Psoas muscle (tissue), 8 donors: ENCODE results near the gene POR. TPM values are rescaled to one million over a fixed set of nuclear protein-coding genes. Genes with fewer than 3 reads are reported as not detected.
A peak's percentile ranks its signal among the peaks of the same experiment; 100 is the strongest.

Source experiments
- ATAC-seq, 4 donors: fragments of 200-7000 bp; cut with Tn5 transposase; one replicate each; pipeline ENCODE4 v1.9.1; 2020; ENCODE audit warnings: moderate library complexity in 3 of 4, mild to moderate bottlenecking in 2 of 4
- DNase-seq, 2 donors: peaks; one replicate each; pipeline ENCODE4 v3.0.0-alpha.2; 2020
- H3K27ac ChIP-seq: fragments of 200-600 bp; one replicate; pipeline ENCODE4 v1.8.0; 2022
- H3K27me3 ChIP-seq, 3 donors: fragments of 200-600 bp in 1 of 3; one replicate each; pipeline versions ENCODE4 v1.6.1 to v1.8.0; 2013 to 2022; ENCODE audit warnings: low read length in 2 of 3, mild to moderate bottlenecking in 2 of 3, moderate library complexity in 1 of 3; ENCODE audit not compliant: insufficient read depth in 3 of 3
- H3K36me3 ChIP-seq, 2 donors: fragments of 200-600 bp in 1 of 2; one replicate each; pipeline versions ENCODE4 v1.6.1 to v1.8.0; 2013 to 2022; ENCODE audit warnings: low read depth in 1 of 2, mild to moderate bottlenecking in 1 of 2, moderate library complexity in 1 of 2; ENCODE audit not compliant: insufficient read depth in 1 of 2
- H3K4me1 ChIP-seq: fragments of 200-600 bp; one replicate; pipeline ENCODE4 v1.8.0; 2022
- H3K4me3 ChIP-seq: fragments of 200-600 bp; one replicate; pipeline ENCODE4 v1.8.0; 2022; ENCODE audit warnings: mild to moderate bottlenecking
- H3K9me3 ChIP-seq: fragments of 200-600 bp; one replicate; pipeline ENCODE4 v1.8.0; 2022
- WGBS, 3 donors: extraction: QIAGEN DNeasy Blood & Tissue Kit; methylation state at CpG; one replicate each; pipeline versions ENCODE4 v1.1.6 to v1.1.7; 2013; 5-methylcytosine and 5-hydroxymethylcytosine counted together
- intact Hi-C, 2 donors: fragments of 100-400 bp; cut with DNase I; formaldehyde crosslinking; loops; one replicate each; pipeline versions ENCODE4 v1.11.0 to v1.14.2; 2022
- polyA plus RNA-seq, 3 donors: library from polyadenylated mRNA; stranded (reverse); fragments of 200-250 nt; gene quantifications; one replicate each; pipeline ENCODE4 v1.2.3, GENCODE V29; 2013
- total RNA-seq, 4 donors: library from RNA; stranded (reverse); fragmentation: NEBNext Ultra II Directional in 2 of 4; extraction: Animal tissue kit (Norgen Biotek cat#: 25700) in 2 of 4; gene quantifications; one replicate each; pipeline versions ENCODE4 v1.2.1 to v1.2.4, GENCODE V29; 2021 to 2023
- TF ChIP-seq, protein P1 (sequence below): fragments of 200-600 bp; IDR thresholded peaks from one replicate; pipeline ENCODE4 v1.8.0; 2022; ENCODE audit warnings: antibody characterized with exemption
- donor health status: healthy with polysubstance abuse.
- donor health status: DM: no; HTN: no; CAD: no; lungs with moderate emphysema.
- donor health status: Bipolar disorder and iron deficiency.
- donor health status: healthy.
- donor health status: DM: yes; HTN: yes; CAD: no.
- donor health status: DM: no; HTN: no; CAD: no.
- donor health status: DM: no; HTN: no; CAD: no.
- donor health status: DM: yes; HTN: yes; CAD: no.

Gene POR
- total and polyA plus RNA-seq, 7 donors, result 48.8 to 288 (median 138) TPM

DNA sequence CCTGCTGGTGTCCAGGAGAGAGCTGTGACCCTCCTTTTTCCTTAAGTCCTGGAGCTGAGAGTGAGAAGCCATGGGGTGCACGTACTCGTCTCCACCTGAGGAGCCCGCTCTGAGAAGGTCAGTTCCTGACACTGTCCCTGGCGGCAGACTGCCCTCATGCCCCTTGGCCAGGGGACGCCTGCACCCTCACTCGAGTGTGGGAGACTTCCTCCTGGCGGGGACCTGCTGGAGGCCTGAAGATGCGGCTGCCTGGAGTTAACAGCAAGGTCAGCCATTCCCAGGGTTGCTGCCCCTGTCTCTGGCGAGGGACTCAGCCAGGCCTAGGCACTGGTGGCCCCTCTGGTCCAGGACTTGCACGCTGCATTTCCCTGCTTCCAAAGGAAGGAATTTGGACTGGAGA, 53.1 kb downstream of the POR start:
- TF ChIP-seq, protein P1, sequence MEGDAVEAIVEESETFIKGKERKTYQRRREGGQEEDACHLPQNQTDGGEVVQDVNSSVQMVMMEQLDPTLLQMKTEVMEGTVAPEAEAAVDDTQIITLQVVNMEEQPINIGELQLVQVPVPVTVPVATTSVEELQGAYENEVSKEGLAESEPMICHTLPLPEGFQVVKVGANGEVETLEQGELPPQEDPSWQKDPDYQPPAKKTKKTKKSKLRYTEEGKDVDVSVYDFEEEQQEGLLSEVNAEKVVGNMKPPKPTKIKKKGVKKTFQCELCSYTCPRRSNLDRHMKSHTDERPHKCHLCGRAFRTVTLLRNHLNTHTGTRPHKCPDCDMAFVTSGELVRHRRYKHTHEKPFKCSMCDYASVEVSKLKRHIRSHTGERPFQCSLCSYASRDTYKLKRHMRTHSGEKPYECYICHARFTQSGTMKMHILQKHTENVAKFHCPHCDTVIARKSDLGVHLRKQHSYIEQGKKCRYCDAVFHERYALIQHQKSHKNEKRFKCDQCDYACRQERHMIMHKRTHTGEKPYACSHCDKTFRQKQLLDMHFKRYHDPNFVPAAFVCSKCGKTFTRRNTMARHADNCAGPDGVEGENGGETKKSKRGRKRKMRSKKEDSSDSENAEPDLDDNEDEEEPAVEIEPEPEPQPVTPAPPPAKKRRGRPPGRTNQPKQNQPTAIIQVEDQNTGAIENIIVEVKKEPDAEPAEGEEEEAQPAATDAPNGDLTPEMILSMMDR, result no peak
- no peaks in the 10 kb centered on the region for H3K27me3 ChIP-seq
- intact Hi-C loops, result loop anchor here in 1 of 2 donors (2.0 kb wide), 1 partner anchor 17 kb away; no protein-coding TSS in a partner anchor
- no peaks in the 10 kb centered on the region for H3K9me3 ChIP-seq
- DNase-seq, result no peak
- WGBS, 3 donors, result 65 to 71% (median 68%) methylated on average over 10 of the region's 10 CpGs
- peak overlapping the region; percentile 98 for H3K27ac ChIP-seq
- peak overlapping the region; percentile 24 for H3K4me3 ChIP-seq
- ATAC-seq, result no peak
- peaks cover 88% of the 10 kb centered on the region for H3K4me1 ChIP-seq
- H3K36me3 ChIP-seq, result peaks cover 0 to 4% of the 10 kb centered on the region in 2 donors

DNA sequence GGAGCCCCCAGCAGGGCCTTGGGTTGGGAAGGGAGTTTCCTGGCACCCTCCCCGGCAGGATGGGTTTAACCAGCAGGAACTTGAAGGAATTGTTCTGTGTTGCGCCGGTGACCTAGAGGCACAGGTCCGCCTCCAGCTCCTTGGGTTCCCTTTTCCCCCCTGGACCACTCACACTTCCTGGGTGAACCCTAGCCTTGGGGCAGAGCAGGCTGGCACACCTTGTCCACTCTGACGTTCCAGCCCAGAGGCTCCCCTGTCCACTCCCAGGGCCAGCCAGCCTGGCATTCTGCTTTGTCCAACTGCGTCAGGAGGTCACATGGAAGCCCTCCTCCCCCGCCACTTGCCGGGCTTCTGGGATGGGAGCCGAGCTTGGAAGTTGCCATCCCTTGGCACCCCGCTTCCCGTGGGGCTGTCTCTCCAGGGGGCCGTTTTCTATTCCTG, 53.6 kb downstream of the POR start:
- peak; percentile 79 to 90 for DNase-seq
- Histone ChIP-seq H3K36me3 (peaks cover 0 to 10% of the 10 kb centered on the region in 2 donors), H3K4me1 (peaks cover 86% of the 10 kb centered on the region), H3K9me3 (no peaks in the 10 kb centered on the region), H3K4me3 (peak overlapping the region; percentile 24), H3K27ac (peak overlapping the region; percentile 98), H3K27me3 (no peaks in the 10 kb centered on the region)
- TF ChIP-seq, protein P1, result no peak
- ATAC-seq, result peak; percentile 21 to 60 (median 57)
- intact Hi-C loops, result loop anchor here in 1 of 2 donors (2.0 kb wide), 1 partner anchor 16 kb away; no protein-coding TSS in a partner anchor
- 31 to 43% (median 32%) methylated on average over 12 of the region's 12 CpGs for WGBS, 3 donors

DNA sequence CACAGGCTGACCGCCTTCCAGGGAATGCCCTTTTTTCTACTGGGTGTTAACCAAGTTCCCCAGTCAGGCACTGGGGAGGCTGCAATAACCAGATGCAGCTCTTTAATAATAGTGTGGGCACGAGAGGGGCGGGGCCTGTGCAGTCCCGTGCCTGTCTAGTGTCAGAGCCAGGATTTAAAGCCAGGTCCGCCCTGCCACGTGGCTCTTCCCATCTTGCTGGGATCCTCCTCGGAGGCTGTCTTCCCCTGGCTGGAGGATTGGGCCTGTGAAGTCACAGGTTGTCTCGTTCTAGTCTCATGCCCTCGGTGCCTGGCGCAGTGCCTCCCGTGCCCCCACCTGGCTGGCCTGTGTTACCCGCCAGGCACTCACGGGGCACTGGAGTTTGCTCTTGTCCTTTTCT, 54.2 kb downstream of the POR start:
- TF ChIP-seq, protein P1, result no peak
- intact Hi-C loops, result loop anchor here in 1 of 2 donors (2.0 kb wide), 1 partner anchor 16 kb away; no protein-coding TSS in a partner anchor
- H3K27me3 ChIP-seq, result no peaks in the 10 kb centered on the region
- H3K27ac ChIP-seq, result peak overlapping the region; percentile 98
- ATAC-seq, result peak; percentile 23 to 66 (median 56)
- H3K4me3 ChIP-seq, result peak overlapping the region; percentile 25
- WGBS, 3 donors, result 28 to 52% (median 38%) methylated on average over 13 of the region's 13 CpGs
- peaks cover 0 to 16% of the 10 kb centered on the region in 2 donors for H3K36me3 ChIP-seq
- peaks cover 85% of the 10 kb centered on the region for H3K4me1 ChIP-seq
- peak; percentile 75 to 87 for DNase-seq
- no peaks in the 10 kb centered on the region for H3K9me3 ChIP-seq

DNA sequence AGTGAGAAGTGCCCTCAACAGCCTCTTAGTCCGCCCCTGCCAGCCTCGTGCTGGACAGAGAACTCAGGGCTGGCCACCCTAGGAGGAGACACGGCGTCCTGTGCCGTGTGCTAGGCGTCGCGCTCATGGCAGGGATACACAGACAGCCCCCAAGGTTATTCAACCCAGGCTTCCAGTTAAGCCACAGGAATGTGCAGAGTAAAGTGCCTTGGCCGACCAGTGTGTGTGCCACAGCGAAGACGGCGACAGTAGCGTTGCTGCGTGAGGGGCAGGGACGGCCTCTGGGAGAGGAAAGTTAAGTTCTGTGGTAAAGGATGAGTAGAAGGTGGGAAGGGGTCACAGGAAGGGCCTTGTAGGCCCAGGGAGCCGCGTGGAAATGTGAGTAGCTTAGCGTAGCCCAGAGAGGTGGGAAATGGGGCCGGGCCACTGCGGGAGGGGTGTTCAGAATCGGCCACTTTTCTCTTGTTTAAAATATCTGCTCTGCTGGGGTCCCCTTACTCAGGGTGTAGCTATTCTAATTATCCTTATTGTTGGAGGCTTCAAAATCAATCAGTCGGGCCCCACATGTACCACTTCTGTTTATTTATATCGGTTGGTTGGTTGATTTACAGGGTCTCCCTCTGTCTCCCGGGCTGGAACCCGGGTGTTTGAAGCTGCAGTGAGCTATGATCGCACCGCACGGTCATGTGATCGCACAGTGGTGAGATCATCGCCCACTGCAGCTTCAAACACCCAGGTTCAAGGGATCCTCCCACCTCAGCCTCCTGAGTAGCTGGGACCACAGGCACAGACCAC, 54.9 kb downstream of the POR start:
- peak overlapping the region; percentile 98 for H3K27ac ChIP-seq
- DNase-seq (peak; percentile 59 to 75), ATAC-seq (peak; percentile 37 to 50 (median 44))
- intact Hi-C loops, result loop anchor here in 1 of 2 donors (2.0 kb wide), 1 partner anchor 15 kb away; no protein-coding TSS in a partner anchor
- peaks cover 0 to 16% of the 10 kb centered on the region in 2 donors for H3K36me3 ChIP-seq
- 55 to 79% (median 70%) methylated on average over 30 of the region's 30 CpGs for WGBS, 3 donors
- no peaks in the 10 kb centered on the region for H3K27me3 ChIP-seq
- TF ChIP-seq, protein P1, result no peak
- no peaks in the 10 kb centered on the region for H3K9me3 ChIP-seq
- peak overlapping the region; percentile 25 for H3K4me3 ChIP-seq
- H3K4me1 ChIP-seq, result peaks cover 81% of the 10 kb centered on the region
